ENCODE results near the gene MILR1. TPM values are rescaled to one million over a fixed set of nuclear protein-coding genes. Genes with fewer than 3 reads are reported as not detected.
"Not testable (repeated sequence)": the region's sequence is repeated elsewhere in the genome, so short reads cannot be mapped to it uniquely, and the experiment has no call there.

The MILR1 gene
- total RNA-seq, 1 experiment from 2014 or later = 9.8 TPM

GRCh38 chr17:64494121-64494520 is 45.2 kb downstream of the MILR1 start:
- POLR2A ChIA-PET = interaction anchor here (5.2 kb wide), 1 partner anchor 12 kb away, joined by 225 read pairs; the partner anchor contains the start of genes CEP95 and DDX5
- DNase-seq (ENCODE audit: unreplicated experiment) = no peak
- CTCF ChIA-PET = no interaction called here
- H3K27me3 Mint-ChIP-seq (ENCODE audit: insufficient read depth, unreplicated experiment) = no peaks in the 10 kb centered on the region
- BruUV-seq (replicated peaks) = no TSS peak
- H3K4me3 Mint-ChIP-seq (ENCODE audit: unreplicated experiment) = peak overlapping the region; percentile 100
- peaks cover 80% of the 10 kb centered on the region for H3K36me3 Mint-ChIP-seq (ENCODE audit: insufficient read depth, unreplicated experiment)
- intact Hi-C loops (cut with micrococcal nuclease) = no loop called here
- peaks cover 19% of the 10 kb centered on the region for H3K4me1 Mint-ChIP-seq (ENCODE audit: insufficient read depth, unreplicated experiment)
- no peak for TF ChIP-seq CTCF (IDR thresholded peaks at IDR 0.05; ENCODE audit: unreplicated experiment)
- no peaks in the 10 kb centered on the region for H3K9me3 Mint-ChIP-seq (ENCODE audit: unreplicated experiment)
- no peak overlapping the region for H3K27ac Mint-ChIP-seq (ENCODE audit: low read depth, unreplicated experiment)

- DNase-seq (ENCODE audit: unreplicated experiment); H3K27me3 Mint-ChIP-seq (ENCODE audit: insufficient read depth, unreplicated experiment); H3K9me3 Mint-ChIP-seq (ENCODE audit: unreplicated experiment); H3K27ac Mint-ChIP-seq (ENCODE audit: low read depth, unreplicated experiment); BruUV-seq (replicated peaks): not testable (repeated sequence)
- intact Hi-C loops (cut with micrococcal nuclease) = loop anchor here (5.0 kb wide), 1 partner anchor 188 kb away; no protein-coding TSS in a partner anchor
- ChIA-PET CTCF (interaction anchor here (4.5 kb wide), 1 partner anchor 76 kb away, joined by 23 read pairs; no protein-coding TSS in a partner anchor), POLR2A (interaction anchor here (5.2 kb wide), 1 partner anchor 11 kb away, joined by 225 read pairs; the partner anchor contains the start of genes CEP95 and DDX5)
- peaks cover 80% of the 10 kb centered on the region for H3K36me3 Mint-ChIP-seq (ENCODE audit: insufficient read depth, unreplicated experiment)
- H3K4me1 Mint-ChIP-seq (ENCODE audit: insufficient read depth, unreplicated experiment) = peaks cover 24% of the 10 kb centered on the region
- peak overlapping the region; percentile 100 for H3K4me3 Mint-ChIP-seq (ENCODE audit: unreplicated experiment)
Observed at GRCh38 chr17:64495300-64495699, 46.4 kb downstream of the MILR1 start.

GRCh38 chr17:64496348-64496785 is 47.5 kb downstream of the MILR1 start:
- ChIA-PET CTCF (interaction anchor here (0.6 to 4.5 kb wide), 3 partner anchors 48 to 77 kb away, joined by 3 to 23 read pairs (median 5); no protein-coding TSS in a partner anchor), POLR2A (interaction anchor here (0.6 to 5.2 kb wide), 17 partner anchors 8 to 658 kb away, joined by 3 to 225 read pairs (median 4); partner anchors contain the start of genes CEP95, DDX5 and MILR1)
- Mint-ChIP-seq H3K4me3 (ENCODE audit: unreplicated experiment) (peak overlapping the region; percentile 100), H3K27me3 (ENCODE audit: insufficient read depth, unreplicated experiment) (no peaks in the 10 kb centered on the region), H3K9me3 (ENCODE audit: unreplicated experiment) (no peaks in the 10 kb centered on the region), H3K36me3 (ENCODE audit: insufficient read depth, unreplicated experiment) (peaks cover 80% of the 10 kb centered on the region), H3K27ac (ENCODE audit: low read depth, unreplicated experiment) (peak overlapping the region; percentile 98), H3K4me1 (ENCODE audit: insufficient read depth, unreplicated experiment) (peaks cover 32% of the 10 kb centered on the region)
- no TSS peak for BruUV-seq (replicated peaks)
- no peak for TF ChIP-seq CTCF (IDR thresholded peaks at IDR 0.05; ENCODE audit: unreplicated experiment)
- intact Hi-C loops (cut with micrococcal nuclease) = loop anchor here (2.0 to 5.0 kb wide), 2 partner anchors 76 to 189 kb away; no protein-coding TSS in a partner anchor
- no peak for DNase-seq (ENCODE audit: unreplicated experiment)

- H3K4me1 Mint-ChIP-seq (ENCODE audit: insufficient read depth, unreplicated experiment) = peaks cover 39% of the 10 kb centered on the region
- TSS peak; percentile 87 for BruUV-seq (replicated peaks)
- H3K4me3 Mint-ChIP-seq (ENCODE audit: unreplicated experiment) = peak within 1 kb of the TSS; percentile 100
- H3K36me3 Mint-ChIP-seq (ENCODE audit: insufficient read depth, unreplicated experiment) = peaks cover 80% of the 10 kb centered on the region
- H3K27ac Mint-ChIP-seq (ENCODE audit: low read depth, unreplicated experiment) = peak within 1 kb of the TSS; percentile 98
- ChIA-PET POLR2A (interaction anchor here (0.6 to 5.2 kb wide), 22 partner anchors 8 to 951 kb away, joined by 3 to 225 read pairs (median 4); partner anchors contain the start of genes CEP95, DDX5 and MILR1), CTCF (interaction anchor here (0.5 to 4.5 kb wide), 5 partner anchors 12 to 607 kb away, joined by 3 to 23 read pairs (median 3); no protein-coding TSS in a partner anchor)
- peak; percentile 38 for TF ChIP-seq CTCF (IDR thresholded peaks at IDR 0.05; ENCODE audit: unreplicated experiment)
- peak; percentile 94 for DNase-seq (ENCODE audit: unreplicated experiment)
- intact Hi-C loops (cut with micrococcal nuclease) = loop anchor here (1.0 to 5.0 kb wide), 3 partner anchors 8 to 190 kb away; no protein-coding TSS in a partner anchor
- no peaks in the 10 kb centered on the region for H3K9me3 Mint-ChIP-seq (ENCODE audit: unreplicated experiment)
- H3K27me3 Mint-ChIP-seq (ENCODE audit: insufficient read depth, unreplicated experiment) = no peaks in the 10 kb centered on the region
Observed at GRCh38 chr17:64496786-64497564, 48.1 kb downstream of the MILR1 start, which contains the start of gene POLG2. POLG2 (minus strand) TSS chr17:64497054; CDS start chr17:64496968, 86 bp downstream.
